Activated CD4-positive, alpha-beta T cell treated with anti-CD3 and anti-CD28 coated beads, Interleukin-2, amount 50 U/mL, for 48 hours (primary cell): ENCODE data around the gene MFSD6L.

ENCODE experiments used
- DNase-seq, 2 experiments: peaks; one replicate each; pipeline ENCODE4 v3.0.0-alpha.2; 2020

Gene MFSD6L, protein sequence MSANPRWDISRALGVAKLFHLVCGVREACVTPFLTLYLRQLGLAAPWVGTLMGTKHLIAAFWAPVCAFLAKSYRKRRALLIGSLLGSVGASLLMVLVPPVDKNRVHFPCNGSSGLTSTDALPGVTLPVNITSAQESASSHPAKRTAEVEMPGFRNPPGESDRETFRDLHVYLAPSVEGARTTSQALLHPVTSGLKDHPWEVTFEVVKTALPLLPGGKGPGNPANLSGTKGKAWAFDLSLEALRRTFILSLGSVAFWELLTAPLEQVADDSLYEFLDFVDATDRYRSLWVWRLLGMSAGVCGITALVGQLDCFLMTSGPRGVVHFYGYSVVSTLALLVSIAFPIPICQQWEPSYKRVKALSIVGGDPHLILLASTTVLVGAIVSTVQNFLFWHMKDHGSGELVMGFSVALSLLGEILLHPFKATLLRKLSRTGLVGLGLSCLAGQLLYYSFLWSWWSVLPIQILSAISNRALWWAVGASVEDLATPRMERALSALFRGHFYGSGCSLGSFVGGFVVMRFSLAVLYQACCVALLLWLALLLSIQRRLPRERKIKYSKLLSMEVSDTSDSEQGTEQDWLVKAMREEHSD

DNA sequence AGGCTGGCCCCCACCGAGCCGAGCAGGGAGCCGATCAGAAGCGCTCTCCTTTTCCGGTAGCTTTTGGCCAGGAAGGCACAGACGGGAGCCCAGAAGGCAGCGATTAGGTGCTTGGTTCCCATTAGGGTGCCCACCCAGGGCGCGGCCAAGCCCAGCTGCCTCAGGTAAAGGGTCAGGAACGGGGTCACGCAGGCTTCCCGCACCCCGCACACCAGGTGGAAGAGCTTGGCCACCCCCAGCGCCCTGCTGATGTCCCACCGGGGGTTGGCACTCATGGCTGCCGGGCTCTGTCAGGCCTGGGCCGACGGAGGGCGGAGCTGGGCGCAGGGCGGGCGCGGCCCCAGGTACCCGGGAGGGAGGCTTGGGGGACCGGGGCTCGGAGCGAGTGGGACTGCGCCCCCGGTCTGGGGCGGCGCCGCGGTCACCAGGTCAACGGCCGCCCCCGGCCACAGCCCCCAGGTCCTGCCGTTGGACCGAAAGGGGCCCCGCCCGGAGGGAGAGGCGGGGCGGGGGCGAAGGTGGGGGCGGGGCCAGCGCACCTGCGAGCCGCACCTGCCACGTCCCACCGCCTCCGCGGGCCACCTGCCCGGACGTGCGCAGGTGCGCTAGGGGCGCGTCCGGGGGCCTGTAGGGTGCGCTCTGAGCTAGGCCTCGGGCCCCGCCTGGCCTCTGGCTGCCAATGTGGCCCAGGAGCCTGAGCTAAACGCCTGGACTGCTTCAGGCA lies at the start of gene MFSD6L:
MFSD6L (minus strand) TSS at position 520 of the 724 bp plus-strand sequence; CDS start at position 275, 245 bp downstream.
- DNase-seq = no peak

DNA sequence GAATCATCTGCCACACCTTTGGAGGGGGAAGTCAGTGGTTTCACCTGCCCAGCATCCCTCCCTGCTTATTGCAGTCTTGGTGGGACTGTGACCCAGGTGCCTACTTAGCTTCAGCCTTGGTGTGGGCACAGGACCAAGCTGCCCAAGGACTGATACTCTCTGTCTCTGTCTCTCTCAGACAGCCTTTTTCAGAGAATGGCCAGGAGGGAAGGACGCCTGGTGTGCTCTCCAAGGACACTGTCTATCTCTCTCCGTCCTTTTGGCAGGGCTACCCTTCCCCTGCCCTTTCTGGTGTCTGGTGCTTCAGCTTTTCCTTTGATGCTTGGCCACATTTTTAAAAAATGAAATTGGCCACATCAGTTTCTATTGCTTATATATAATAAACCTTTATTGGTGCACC lies 48.7 kb upstream of the MFSD6L start:
- DNase-seq = no peak

DNA sequence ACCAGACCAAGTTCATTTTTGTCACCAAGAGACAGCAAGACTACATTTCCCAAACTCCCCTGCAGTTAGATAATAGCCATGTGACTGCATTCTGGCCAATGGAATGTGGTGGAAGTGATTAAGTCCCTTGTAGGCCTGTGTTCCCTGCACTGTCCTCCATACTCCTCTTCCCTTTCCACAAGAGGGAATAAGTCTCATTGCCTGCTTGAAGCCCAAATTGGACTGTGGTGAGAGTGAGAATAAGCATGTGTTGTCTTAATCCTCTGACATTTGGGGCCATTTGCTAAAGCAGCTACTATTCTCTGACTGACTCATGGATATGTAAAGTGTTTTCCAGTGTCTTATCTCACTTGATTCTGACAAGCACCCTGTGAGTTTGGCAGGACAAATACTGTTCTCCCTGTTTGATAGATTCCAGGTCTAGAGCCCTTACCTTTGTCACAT lies 47.6 kb upstream of the MFSD6L start:
- no peak for DNase-seq

DNA sequence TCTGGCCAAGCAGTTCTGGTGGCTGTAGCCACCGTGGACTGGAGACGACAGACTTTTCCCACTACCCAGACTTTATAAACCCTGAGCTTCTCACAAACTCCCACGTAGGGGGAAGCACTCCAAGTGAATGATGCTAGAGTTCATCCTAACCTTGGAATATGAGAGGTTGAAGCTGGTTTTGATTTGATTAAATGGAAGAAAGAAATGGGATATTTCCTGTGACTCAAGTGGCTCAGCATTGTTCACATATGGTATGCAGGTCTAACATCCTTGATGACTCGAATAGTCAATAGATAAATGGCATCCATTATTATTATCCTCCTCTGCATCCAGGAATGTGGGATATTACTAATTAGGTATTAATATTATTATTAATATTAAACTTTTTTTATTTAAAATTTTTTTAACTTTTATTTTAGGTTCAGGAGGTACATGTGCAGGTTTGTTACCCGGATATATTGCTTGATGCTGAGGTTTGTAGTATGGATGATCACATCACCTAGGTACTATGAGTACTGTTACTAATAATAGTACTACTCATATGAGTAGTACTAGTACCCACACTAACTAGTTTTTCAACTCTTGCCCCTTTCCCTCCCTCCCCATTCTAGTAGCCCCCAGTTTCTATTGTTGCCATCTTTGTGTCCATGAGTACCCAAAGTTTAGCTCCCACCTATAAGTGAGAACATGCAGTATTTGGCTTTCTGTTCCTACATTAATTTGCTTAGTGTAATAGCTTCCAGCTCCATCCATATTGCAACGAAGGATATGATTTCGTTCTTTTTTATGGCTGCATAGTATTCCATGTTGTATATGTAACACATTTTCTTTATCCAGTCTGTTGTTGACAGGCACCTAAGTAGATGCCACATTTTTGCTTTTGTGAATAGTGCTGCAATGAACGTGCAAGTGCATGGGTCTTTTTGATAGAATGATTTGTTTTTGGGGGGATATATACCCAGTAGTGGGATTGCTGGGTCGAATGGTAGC lies 45.4 kb upstream of the MFSD6L start:
- DNase-seq = no peak

DNA sequence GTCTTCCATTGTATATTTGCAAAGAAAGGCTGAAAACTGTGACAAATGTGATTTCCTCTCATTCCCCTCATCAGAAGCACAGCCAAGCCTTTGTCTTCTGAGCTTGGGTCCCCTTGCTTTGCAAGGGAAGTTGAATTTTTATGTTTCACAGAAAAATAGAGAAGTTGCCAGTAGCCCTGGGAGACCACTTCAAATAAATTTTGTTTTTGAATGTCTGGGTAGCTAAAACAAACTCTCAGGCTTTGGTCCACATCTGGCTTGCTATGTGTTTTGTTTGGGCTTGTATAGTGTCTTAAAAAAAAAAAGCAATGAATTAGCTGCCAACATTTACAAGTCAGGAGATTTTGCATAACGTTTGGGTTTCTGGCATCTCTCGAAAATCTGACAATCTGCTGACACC lies 44.2 kb upstream of the MFSD6L start:
- no peak for DNase-seq

DNA sequence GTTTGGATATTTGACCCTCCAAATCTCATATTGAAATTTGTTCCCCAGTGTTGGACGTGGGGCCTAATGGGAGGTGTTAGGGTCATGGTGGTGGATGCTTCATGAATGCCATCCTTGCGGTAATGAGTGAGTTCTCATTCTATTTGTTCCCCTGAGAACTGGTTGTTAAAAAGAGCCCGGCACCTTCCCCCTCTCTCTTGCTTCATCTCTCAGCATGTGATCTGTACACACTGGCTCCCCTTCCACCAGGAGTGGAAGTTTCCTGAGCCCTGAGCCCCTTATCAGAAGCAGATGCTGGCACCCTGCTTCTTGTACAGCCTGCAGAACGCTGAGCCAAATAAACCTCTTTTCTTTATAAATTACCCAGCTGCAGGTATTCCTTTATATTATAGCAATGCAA lies 42.7 kb upstream of the MFSD6L start:
- no peak for DNase-seq

DNA sequence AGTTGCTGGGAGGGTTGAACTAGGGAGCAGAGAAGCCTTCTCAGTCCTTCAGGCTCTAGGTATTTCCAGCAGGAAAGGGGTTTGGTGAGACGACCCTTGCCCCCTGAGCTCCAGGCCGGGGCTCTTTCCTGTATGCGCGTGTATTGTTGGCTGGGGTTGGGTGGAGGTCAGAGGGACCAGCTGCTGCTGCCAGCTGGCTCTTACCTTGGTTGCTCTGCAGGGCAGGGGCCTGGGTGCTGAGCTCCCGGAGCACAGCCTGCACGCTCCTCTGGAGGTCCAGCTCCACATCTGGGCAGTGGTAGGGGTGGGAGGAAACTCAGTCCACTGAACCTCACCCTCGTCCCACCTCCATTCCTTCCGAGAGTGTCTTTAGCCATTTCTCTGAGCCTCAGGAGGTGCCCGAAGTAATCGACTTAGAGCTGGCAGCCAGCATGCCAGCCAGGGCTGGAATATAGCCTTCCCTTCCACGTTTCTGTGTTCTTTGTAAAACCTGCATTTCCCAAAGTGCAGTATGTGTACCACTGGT lies 40.3 kb upstream of the MFSD6L start:
- no peak for DNase-seq

DNA sequence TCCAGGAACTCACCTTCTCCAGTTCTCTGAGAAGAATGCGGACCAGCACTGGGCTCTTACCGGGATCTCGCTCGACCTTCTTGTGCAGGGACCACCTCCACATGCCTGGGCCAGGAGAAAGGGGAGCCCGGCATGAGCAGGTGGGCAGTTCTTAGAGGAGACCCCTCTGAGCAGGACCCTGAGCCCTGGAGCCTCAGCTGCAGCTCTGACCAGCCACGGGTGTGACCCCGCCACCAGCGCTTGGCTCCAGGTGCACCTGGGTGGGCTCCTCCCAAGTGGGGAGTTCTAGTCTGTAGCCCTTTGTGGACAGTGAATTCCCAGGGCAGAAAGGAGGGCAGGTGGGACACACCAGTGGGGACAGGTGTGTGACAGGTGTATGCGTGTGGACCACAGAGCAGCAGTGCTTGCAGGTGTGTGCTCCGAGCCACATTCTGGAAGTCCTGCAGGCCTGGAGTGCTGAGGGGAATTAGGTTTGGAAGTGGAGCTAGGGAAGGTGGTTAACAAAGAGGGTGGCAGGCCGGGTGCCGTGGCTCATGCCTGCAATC lies 39.5 kb upstream of the MFSD6L start:
- DNase-seq = no peak

DNA sequence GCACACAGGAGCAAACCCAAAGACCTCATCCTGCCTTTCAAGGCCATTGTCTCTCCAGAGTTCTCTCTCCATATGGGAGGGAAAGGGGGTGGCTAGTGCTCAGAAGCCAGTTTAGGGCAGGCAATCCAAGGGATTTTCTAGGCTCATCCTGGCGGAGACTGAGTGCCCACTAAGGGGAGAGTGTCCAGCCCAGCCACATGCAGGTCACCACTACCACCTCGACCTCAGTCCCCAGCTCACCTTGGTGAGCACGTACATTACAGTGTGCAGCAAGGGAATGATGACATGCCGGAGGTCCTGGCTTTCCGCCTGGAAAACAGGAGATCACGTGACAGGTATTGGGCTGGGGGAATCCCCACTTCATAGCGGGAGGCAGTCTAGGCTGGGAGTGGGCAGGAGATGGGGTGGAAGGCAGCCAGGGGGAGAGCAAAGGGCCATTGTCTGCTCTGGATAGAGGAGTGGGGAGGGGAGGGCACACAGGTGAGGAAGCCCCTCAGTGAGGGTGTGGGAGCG lies 38.5 kb upstream of the MFSD6L start:
- no peak for DNase-seq

DNA sequence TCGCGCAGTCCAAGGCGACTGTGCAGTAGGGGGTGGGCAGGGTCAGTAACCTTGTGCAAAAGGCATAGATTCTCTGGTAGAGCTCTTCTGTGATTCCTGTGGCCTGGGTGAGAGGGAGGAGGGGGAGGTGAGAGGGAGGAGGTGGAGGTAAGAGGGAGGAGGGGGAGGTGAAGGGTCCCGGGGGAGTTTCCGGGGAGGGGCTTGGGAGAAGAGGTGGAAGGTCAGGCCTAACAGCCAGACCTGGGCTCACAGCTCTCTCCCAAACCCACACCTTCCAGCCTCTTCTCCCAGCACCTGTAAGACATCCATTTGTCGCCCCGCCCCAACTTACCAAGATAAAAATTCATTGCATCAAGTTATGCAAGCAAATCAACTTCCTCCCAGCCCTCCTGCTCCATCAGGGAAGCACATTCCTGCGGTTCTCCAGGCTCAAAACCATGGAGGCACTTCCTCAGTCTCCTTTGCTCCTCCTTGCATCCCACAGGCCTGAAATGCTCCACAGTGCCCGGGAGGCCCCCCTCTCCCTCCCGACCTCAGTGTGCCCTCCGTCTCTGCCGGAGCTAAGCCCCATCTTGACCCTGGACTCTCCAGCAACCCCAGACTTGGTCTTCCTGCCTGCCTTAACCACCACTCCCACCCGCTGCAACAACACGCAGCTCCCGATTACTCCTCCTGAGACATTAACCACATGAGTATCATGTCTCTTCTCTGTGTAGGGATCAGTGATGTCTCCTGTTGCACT lies 37.8 kb upstream of the MFSD6L start:
- no peak for DNase-seq

DNA sequence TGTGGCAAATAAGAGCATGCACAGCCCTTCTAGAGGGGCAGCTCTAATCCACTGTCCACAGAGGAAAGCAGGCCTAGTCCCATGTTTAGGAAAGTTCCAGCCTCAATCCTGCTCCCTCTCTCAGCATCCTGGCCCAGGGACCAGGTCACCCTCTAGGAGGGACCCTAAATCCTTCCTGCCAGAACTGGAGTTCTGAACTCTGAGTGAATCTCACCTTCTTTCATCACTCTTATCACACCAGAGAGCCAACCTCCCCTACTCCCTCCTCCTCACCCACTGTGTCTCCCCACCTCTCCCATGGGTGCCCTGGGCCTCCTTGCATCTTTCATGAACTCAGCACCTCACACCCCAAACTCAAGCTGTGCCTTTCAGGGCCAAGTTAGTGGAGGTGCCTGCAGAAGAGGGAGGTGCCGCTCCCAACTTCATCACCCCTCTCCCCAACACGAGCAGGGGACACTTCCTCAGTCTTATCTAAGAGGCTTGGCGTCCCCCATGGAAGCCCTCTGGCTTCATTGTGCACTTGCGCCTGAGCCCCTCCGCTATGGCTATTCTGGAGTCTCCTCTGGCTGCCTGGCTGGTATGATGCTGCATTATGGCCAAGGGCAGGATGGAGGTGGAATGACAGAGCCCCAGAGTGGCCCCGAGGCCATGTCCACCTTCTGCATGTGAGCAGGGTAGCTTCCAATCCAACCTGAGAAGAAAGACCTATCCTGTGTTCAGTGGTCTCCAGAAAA lies 36.6 kb upstream of the MFSD6L start:
- no peak for DNase-seq

DNA sequence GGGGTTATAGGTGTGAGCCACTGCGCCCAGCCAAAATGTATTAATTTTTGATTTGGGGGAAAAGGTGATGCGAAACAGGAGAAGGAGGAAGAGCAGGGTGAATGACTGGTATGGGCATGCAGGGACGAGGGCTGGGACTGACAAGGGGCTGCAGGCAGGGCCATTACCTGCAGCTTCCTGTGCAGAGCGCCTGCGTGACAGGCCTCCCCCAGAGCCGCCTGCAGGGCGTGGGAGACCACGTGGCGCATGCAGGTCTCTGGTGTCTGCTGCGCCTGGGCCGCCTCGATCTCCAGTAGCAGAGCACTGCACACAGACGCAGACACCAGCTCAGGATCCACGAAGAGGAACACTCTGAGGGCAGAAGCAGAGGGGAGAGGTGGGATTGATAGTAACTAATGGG lies 35.9 kb upstream of the MFSD6L start:
- DNase-seq = no peak

DNA sequence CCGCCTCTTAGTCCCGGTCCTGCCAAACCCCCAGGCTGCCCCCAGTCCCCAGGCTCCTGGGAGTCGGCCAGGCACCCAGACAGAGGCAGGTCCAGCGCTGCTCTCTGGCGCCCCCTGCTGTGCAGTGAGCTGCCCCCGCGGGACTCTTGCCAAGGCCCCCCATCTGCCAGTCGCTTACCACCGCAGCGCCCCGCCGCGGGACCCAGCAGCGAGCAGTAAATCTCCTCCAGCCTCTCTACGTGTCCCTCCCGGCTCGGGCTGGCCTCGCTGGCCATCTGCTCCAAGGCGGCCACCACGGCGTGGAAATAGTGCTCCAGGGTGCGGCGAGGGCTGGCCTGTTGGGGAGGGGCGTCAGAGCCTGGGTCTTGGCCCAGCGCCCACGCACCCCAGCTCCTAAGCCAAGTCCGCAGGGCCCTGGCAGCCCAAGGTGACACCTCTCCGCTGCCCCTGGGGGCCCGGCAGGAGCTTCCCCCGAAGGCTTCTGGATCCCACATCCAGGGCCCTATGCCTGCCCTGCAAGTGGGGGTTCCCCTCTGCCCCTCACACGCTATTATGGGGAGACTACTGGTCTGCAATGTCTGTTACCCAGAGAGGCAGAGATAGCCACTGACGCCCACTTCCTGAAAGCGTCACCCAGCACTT lies 33.7 kb upstream of the MFSD6L start:
- DNase-seq = peak; percentile 53 to 56

DNA sequence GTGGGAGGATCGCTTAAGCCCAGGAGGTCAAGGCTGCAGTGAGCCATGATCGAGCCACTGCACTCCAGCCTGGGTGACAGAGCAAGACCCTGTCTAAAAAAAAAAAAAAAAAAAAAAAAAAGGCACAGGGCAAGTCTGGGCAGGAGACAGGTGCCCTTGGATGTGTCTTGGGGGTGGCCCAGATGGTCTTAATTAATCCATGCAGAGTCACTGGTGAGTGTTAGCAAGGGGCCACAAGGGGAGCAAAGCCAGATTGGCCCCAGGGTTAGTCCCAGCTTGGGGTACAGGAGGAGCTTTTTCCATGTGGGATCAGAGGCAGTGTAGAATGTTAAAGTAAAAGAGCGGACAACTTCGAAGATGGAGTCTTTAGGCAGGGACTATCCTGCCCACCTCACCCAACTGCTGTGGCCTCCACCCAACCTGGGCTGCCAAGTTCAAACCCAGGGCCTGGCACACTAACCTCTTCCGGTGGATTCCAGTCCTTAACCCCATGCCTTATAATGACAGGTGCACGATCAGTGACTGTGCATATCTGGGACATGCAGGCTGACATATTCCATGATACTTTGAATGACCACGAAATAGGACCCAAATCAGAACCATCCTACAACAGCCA lies 32.2 kb upstream of the MFSD6L start:
- no peak for DNase-seq

DNA sequence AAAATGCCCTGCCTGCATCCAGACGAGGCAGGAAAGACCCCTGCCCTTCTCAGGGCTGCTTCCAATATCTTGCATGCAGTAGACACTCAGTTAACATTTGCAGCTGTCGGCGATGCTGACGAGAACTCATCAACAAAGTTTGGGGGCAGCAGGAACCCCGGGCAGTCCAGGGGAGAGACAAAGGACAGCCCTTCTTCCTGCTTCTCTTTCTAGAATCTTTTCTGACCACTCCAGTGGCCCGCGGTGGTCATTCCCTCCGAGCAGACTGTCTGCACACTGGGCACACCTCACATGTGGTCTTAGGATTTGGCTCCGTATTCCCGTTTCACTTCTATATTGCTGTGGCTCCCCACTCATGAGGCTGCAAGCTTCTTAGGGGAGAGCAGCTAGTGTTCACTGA lies 31.0 kb upstream of the MFSD6L start:
- DNase-seq = no peak

DNA sequence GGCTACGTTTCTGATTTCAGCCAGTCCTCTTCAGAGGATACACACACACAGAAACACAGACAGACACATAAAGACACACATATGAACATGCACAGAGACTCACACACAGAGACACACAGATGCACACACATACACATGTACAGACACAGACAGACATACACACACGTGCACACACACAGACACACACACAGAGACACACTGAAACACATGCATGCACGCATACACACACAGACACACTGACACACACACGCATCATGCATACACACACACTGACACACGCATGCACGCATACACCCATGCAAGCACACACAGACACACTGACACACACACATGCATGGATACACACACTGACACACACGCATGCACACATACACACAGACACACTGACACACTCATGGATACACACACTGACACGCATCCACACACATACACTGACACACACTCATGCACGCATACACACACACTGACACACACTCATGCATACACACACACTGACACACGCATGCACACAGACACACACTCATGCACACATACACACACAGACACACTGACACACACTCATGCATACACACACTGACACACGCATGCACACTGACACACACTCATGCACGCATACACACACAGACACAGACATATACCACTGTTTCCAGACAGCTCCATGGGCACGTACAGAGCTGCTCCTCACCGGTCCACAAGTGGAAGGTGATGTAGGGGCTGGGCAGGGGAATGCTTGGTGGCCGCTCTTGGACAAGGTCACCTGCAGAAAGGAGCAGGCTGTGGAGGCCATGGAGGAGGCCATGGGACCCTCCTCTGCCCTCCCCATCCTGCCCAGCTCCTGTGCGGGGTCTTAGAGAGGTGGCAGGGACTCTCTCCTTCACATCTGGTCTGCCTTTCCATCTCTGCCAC lies 30.1 kb upstream of the MFSD6L start:
- DNase-seq = no peak

DNA sequence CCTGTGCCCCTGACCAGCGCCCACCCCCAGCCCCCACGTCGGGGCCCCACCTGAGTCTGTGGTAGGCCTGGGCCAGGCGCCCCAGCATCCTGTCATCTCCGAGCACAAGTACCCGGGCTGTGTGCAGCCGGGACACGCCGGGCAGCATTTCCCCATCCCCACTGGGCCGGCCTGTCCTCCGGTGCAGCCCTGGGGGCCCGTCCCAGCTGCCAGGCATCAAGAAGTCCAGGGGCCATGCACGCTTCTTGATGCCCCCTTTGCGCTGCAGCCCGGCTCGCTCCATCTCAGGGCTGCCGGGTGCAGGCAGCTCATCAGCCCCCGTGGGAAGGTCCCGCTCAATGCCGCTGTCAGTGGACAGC lies 29.3 kb upstream of the MFSD6L start:
- DNase-seq = no peak

DNA sequence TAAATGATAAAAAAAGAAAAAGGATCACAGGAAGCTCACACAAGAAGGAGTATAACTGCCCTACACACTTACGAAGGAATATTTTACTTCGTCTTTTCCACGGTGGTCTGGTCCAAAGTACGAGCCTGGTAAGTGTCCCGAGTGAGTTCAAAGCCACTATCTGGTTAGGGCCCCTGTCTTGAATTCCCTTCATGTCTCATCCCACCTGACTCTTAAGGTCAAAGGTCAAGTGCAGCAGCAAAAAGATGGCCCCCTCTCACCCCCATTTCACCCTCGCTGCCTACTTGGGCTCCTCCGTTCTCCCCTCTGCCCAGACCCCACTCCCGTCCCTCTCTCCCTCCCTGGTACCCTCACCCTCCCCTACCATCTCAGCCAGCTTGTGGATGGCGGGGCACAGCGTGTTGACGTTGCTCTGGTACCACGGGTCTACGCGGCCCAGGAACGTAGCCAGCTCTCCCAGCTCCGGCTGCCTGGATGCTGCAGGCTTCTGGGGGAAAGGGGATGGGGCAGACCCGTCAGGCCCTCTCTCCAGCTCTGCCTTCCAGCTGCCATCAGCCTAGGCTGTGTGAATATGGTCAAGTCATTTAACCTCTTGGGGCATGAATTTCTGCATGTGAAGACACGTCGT lies 27.8 kb upstream of the MFSD6L start:
- DNase-seq = no peak
